OCI-LY3 (cell line): ENCODE measurements around the gene PHB1.

ENCODE experiments used
- H2AFZ ChIP-seq: fragments of 200-600, 300-600 bp; shearing (Covaris generic); 2 replicates; pipeline ENCODE4 v1.6.0; 2014; ENCODE audit warnings: antibody characterized with exemption, low read depth, low read length
- H3K27ac ChIP-seq: fragments of 200-600, 300-600 bp; sonication (generic); 2 replicates; pipeline ENCODE4 v1.5.1; 2014; ENCODE audit warnings: mild to moderate bottlenecking, low read length, moderate library complexity, mixed read lengths
- H3K27me3 ChIP-seq: fragments of 200-600, 300-600 bp; sonication (generic); 2 replicates; pipeline ENCODE4 v1.6.1; 2014; ENCODE audit warnings: low read depth, low read length, mixed read lengths
- H3K36me3 ChIP-seq: fragments of 200-600, 300-600 bp; sonication (generic); replicated peaks from 2 replicates; pipeline ENCODE3; 2014; ENCODE audit warnings: low read depth, low read length, mixed read lengths
- H3K4me1 ChIP-seq: fragments of 300-600, 200-600 bp; sonication (generic); 2 replicates; pipeline ENCODE4 v1.6.1; 2014; ENCODE audit warnings: low read length, mixed read lengths
- H3K4me2 ChIP-seq: fragments of 200-600, 300-600 bp; sonication (generic); 2 replicates; pipeline ENCODE4 v1.6.1; 2014; ENCODE audit warnings: low read length, mixed read lengths
- H3K4me3 ChIP-seq: fragments of 300-600, 200-600 bp; sonication (generic); 2 replicates; pipeline ENCODE4 v1.5.1; 2014; ENCODE audit warnings: antibody characterized with exemption, mild to moderate bottlenecking, low read length, moderate library complexity
- H3K79me2 ChIP-seq: fragments of 300-600, 200-600 bp; shearing (Covaris generic); 2 replicates; pipeline ENCODE4 v1.6.1; 2014; ENCODE audit warnings: mild to moderate bottlenecking, low read length, mixed read lengths
- H3K9ac ChIP-seq: fragments of 300-600, 200-600 bp; shearing (Covaris generic); 2 replicates; pipeline ENCODE4 v1.6.0; 2014; ENCODE audit warnings: mild to moderate bottlenecking, low read length, moderate library complexity
- H3K9me3 ChIP-seq: fragments of 200-600, 300-600 bp; shearing (Covaris generic); 2 replicates; pipeline ENCODE4 v1.6.1; 2014; ENCODE audit warnings: low read length, mixed read lengths; ENCODE audit not compliant: insufficient read depth
- H4K20me1 ChIP-seq: fragments of 200-600, 300-600 bp; sonication (generic); 2 replicates; pipeline ENCODE4 v1.6.1; 2016; ENCODE audit warnings: low read length, mixed read lengths; ENCODE audit not compliant: insufficient read depth
- CTCF ChIP-seq: fragments of 200-600, 300-600 bp; sonication (generic); IDR thresholded peaks from 2 replicates; pipeline ENCODE4 v1.5.1; 2014; ENCODE audit warnings: antibody characterized with exemption, low read length, low read depth
- EZH2phosphoT487 ChIP-seq: fragments of 200-600 bp; shearing (Covaris generic); IDR thresholded peaks from 2 replicates; pipeline ENCODE4 v1.6.1; 2018; ENCODE audit warnings: antibody characterized with exemption, mixed run types, low read depth

Gene PHB1

DNA sequence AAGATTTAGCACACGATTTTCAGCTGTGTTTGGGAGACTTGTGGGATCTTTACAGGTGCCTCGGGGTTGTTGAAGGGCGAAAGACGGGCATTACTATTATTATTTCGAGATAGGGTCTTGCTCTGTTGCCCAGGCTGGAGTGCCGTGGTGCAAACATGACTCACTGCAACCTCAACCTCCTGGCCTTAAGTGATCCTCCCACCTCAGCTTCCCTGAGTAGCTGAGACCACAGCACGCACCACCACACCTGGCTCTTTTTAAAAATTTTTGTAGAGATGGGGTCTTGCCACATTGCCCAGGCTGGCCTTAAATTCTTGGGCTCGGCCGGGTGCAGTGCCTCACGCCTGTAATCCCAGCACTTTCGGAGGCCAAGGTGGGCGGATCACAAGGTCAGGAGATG lies 29.7 kb upstream of the PHB1 start:
- H3K4me3 ChIP-seq: no peak overlapping the region
- no peak for TF ChIP-seq EZH2phosphoT487
- no peak for TF ChIP-seq CTCF
- H3K79me2 ChIP-seq: no peaks in the 10 kb centered on the region
- H2AFZ ChIP-seq: no peak overlapping the region
- H4K20me1 ChIP-seq: no peaks in the 10 kb centered on the region
- H3K27ac ChIP-seq: no peak overlapping the region
- no peak overlapping the region for H3K4me2 ChIP-seq
- H3K4me1 ChIP-seq: peaks cover 3% of the 10 kb centered on the region
- H3K27me3 ChIP-seq: peaks cover 17% of the 10 kb centered on the region
- no peaks in the 10 kb centered on the region for H3K36me3 ChIP-seq
- H3K9ac ChIP-seq: no peak overlapping the region
- H3K9me3 ChIP-seq: no peaks in the 10 kb centered on the region

GRCh38 chr17:49443862-49444261 lies 29.2 kb upstream of the PHB1 start:
- Histone ChIP-seq H3K4me3 (no peak overlapping the region), H4K20me1 (no peaks in the 10 kb centered on the region), H3K4me2 (no peak overlapping the region), H3K9me3 (no peaks in the 10 kb centered on the region), H3K27me3 (peaks cover 17% of the 10 kb centered on the region), H3K4me1 (peaks cover 8% of the 10 kb centered on the region), H3K27ac (no peak overlapping the region), H3K36me3 (no peaks in the 10 kb centered on the region), H3K79me2 (no peaks in the 10 kb centered on the region), H3K9ac (no peak overlapping the region), H2AFZ (no peak overlapping the region)
- no peak for TF ChIP-seq CTCF
- no peak for TF ChIP-seq EZH2phosphoT487

- no peak overlapping the region for H3K4me3 ChIP-seq
- no peaks in the 10 kb centered on the region for H4K20me1 ChIP-seq
- peaks cover 15% of the 10 kb centered on the region for H3K4me1 ChIP-seq
- H3K36me3 ChIP-seq: no peaks in the 10 kb centered on the region
- no peak overlapping the region for H2AFZ ChIP-seq
- H3K79me2 ChIP-seq: no peaks in the 10 kb centered on the region
- peaks cover 27% of the 10 kb centered on the region for H3K27me3 ChIP-seq
- no peak overlapping the region for H3K27ac ChIP-seq
- no peak overlapping the region for H3K9ac ChIP-seq
- H3K9me3 ChIP-seq: no peaks in the 10 kb centered on the region
- no peak for TF ChIP-seq EZH2phosphoT487
- no peak for TF ChIP-seq CTCF
- no peak overlapping the region for H3K4me2 ChIP-seq
These were observed 27.4 kb upstream of the PHB1 start for GRCh38 chr17:49442041-49442440.

DNA sequence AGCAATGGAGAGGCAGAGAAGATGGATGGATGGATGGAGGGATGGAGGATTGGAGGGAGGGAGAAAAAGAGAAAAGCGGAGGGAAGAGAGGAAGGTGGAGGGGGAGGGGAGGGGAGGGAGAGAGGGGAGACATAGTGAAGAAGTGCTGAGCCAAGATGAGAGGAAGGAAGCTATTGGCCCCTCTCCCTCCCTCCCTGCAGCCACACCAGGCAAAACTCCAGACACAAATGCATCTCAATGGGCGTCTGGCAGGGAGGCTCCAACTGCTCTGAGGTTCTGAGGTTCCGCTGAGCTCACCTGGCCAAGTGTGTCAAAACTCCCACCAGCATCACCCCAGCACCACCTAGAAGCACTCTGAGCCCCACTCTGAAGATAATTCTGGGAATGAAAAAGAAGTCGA lies 26.9 kb upstream of the PHB1 start:
- Histone ChIP-seq H4K20me1 (no peaks in the 10 kb centered on the region), H3K4me3 (no peak overlapping the region), H3K27ac (no peak overlapping the region), H3K4me1 (peaks cover 15% of the 10 kb centered on the region), H3K79me2 (no peaks in the 10 kb centered on the region), H3K4me2 (no peak overlapping the region), H3K27me3 (peaks cover 28% of the 10 kb centered on the region), H3K36me3 (no peaks in the 10 kb centered on the region), H2AFZ (no peak overlapping the region), H3K9ac (no peak overlapping the region), H3K9me3 (no peaks in the 10 kb centered on the region)
- TF ChIP-seq EZH2phosphoT487: no peak
- no peak for TF ChIP-seq CTCF
